Inferior parietal cortex (tissue), 1 donor: ENCODE measurements around the gene TSC22D3.

Experiments
- DNase-seq: peaks from one replicate; pipeline ENCODE4 v3.0.0-alpha.2; 2016; ENCODE audit errors: extremely low spot score

Gene TSC22D3

DNA sequence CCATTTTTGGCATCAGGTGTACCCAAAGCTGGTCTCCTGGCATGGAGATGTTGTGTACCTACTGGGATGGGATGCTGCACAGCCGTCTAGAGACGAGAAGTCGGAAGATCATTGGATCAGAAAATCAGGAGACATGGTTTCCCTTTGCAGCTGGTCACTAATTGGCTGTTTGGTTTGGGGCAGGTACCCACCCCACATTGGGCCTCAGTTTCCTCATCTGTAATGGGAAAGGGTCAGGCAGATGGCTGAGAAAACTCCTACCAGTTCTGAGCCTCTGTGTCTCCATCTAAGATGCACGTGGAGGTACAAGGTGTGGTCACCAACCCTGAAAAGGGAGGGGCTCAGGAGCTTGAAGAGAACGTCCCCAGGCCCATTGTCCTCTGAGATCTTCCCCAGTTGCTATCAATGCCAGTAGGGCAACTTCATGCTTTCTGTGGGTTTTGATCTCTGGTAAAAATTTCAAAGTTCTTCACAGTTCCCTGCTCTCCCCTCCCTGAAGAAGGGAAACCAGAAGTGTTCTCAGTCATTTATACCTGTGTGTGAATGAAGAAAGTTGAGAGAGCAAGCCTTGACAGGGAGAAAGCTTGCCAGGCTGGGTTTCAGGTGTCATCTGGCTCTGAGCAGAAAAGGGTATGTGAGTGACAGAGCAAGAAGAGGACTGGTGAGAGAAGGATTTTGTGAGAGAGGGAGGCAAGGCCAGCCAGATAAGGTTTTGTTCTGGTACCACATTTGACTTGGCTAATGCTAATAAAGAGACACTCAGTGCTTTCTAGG is 15.1 kb downstream of the TSC22D3 start:
- no peak for DNase-seq

DNA sequence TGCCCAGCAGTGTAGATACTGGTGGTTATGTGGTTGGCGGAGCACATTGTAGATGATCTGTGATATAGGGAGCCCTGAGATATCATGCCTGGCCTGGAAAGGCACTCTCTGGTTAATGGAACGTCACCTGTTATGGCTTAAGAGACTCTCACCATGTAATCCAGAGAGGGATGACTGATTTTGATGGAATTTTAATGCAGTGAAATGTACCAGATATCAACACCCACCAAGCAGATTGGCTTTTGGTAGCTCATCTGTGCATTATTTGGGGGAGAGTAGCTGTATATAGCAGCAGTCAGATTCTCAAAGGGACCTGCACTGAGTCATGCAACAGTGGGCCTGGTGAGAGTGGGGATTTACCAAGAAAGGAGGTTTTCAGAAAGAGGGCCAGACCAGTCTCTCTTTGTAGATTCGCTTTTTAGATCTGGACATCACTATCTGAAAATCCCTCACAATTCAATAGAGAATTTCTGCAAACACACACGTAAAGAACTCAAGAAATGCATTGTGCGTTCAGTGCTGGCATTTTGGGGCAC is 17.3 kb downstream of the TSC22D3 start:
- no peak for DNase-seq

DNA sequence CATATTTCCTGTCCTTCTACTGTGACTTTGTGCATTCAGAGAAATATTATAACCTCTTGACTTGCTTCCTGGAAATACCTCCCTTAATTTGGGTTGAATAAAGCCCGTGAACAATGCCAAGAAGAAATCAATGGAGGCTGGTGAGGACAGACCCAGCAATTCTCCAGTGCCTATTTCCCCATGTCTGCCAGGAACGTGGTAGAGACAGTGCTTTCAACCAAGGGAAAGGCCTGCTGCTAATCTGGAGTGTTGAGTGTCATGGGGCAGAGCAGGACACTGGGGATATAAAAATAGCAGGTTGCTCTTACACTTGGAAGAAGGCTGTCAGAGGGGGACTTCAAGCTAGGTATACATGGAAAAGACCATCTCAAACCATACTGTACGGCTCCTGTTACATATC is 19.9 kb downstream of the TSC22D3 start:
- no peak for DNase-seq

DNA sequence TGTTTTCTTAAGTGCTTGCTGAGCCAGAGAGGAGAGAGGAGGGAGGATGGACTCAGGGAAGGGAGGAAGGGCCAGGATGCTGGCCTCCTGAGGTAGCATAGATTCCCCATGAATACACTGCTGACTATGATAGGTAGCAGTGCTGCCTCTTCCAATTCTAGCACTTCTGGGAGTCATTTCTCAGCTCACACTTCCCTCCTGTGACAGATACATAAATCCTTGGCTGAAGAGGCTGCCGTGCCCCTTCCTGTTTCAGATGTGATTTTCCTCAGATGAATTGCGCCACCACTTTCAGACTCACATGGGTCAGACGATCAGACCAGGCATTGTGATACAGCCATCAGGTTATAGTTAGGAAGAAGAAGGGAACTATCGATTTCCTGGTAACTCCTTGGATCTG is 22.4 kb downstream of the TSC22D3 start:
- no peak for DNase-seq

DNA sequence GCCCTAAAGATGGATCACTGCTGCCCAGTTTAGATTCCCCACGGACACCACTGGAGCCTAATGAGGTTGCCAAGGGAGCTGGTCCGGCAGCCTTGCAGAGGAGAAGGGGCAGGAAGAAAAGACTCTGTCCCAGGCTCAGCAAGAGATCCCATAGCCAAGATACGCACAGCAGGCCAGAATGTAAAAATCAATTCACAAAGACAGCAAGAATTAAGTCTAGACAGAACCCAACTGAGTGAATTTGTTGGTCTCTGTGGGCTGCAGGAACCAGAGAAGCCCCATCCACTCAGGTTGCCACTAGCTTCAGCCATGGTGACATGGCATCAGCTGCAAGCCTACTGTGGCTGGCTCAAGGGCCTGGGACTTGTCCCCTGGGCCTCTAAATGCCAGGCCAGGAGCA is 22.9 kb downstream of the TSC22D3 start:
- DNase-seq: no peak

DNA sequence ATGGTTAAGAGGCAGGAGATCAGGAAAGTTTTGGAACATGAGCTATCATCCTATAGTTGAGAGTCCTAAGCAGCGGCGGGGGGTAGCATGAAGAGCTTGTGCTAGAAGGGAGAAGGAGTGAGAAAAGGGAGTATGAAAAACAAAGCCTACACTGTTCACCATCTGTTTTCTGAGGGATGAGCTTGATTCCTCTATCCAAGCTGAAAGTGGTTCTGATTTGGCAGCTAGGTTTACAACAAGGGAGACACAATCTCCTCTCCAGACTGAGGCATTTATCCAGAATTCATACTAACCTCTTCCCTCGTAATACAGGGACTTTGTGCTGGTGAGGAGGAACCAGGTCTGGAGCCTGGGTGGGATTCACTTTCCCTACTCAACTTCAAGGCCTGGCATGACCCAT is 23.5 kb downstream of the TSC22D3 start:
- DNase-seq: no peak

DNA sequence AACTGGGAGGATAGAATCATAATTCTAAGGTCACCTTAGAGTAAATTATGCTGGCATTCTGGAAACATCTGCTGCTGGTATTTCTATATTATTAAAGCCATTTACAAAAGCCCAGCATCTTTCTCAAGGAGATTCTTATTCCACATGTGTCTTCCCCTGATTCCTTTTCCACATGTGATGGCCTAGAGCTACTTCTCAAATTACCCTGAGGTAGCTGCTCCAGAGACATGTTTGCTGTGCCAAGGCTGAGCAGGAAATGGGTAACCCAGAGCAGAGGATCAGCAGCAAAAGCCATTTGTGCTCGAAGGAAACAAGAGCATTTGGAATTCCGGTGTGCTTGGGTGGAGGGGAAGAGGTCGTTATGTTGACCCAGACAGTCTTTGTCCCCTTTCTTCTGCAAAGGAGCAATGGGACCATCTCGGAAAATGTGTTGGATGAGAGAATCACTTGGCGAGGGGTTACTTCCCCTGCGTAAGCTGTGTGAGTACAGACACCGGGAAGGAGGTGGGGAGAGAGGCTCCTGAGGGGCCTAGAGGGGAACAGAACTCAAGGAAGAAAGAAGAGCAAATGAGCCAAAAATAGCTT is 24.6 kb downstream of the TSC22D3 start:
- DNase-seq: no peak

DNA sequence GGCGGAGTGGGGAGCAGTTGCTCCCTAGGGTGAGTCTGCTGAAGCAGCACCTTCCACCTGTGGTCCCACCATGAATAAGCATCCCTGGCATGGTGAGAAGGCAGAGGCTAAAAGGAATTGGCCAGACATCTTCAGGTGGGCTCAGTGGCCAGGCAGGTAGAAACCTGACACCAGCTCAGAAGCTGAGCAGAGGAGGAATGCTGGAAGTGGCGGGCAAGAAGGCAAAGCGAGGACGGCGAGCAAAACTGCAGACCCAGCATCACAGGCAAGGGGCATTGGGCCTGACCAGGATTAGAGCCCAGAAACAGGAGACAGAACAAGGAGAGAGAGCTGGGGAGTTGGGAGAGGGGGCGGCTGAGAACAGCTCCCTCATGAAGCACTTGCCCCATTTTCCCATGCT is 25.3 kb downstream of the TSC22D3 start:
- no peak for DNase-seq

DNA sequence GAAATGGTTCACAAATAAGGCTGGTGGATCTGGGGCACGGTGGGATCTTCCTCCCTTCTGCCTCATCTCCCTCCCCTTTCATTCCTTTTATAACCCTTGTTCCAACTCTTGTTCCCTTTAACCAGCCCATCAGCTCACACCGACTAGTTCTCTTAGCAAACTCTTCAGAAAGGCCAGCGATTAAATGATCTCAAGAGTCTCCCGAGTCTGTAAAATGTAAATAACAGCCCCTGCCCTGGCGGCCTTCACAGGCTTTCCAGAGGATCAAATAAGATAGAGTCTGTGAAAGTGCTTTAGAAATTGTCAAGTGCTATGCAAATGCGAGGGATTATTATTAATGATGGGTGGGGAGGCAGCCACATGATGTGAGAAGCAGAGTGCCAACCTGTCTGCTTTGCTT is 27.1 kb downstream of the TSC22D3 start:
- DNase-seq: no peak

DNA sequence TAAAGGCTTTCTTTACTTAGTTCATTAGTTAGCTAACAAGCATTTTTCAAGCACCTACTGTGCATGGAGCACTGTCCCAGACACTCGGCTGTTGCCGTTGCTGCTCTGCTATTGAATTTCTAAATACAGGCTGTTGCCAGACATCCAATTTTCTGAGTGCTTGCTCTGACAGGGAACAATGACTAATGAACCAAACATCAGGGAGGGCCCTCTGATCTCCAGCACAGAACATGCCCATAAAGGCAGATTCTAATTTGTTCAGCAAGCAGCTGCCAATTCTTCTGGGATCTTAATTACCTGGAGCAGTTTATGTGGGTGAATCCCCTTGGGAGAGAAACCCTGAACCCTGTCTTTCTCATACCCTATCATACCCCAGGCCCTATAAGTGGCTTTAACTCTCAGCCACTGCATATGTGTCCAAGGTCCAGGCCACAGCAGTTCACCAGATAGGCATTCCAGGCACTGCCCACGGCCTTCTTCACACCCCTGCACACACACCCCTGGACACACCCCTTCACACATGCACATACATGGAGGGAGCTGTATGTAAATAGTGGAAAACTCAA is 27.9 kb downstream of the TSC22D3 start:
- peak; percentile 25 for DNase-seq

DNA sequence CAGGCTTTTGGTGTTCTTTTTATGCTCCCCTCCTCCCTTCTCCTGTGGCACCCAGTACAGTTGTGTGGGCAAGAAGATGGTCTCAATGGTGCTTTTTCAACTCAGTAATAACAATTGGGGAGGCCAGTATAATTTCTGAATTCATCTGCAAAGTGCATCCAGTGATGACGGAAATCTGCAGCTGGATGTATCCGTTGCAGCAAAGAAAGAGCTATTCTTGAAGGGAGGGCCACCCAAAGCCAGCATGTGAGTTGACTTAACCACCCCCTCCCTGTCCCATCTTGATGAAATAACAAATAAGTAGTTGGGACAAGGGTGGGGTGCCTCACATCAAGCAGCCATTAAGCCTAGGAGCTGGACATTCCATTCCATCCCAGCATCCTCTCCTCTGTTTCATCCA is 30.7 kb downstream of the TSC22D3 start:
- no peak for DNase-seq

DNA sequence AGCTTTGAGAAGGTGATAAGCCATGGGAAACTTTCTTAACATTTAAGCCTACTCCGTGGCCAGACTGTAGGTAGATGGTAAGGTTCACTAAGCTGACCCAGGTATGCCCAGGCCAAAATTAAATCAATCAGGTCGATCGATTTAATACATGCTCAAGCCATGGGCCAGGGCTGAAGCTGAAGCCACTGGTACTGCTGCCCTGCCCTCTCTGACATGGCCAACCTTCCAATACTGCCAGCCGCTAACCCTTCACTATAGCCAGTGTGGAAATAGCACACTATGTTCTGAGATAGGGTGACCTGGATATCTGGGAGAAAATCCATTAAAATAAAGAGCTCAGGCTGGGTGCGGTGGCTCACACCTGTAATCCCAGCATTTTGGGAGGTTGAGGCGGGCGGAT is 31.6 kb downstream of the TSC22D3 start:
- DNase-seq: no peak

DNA sequence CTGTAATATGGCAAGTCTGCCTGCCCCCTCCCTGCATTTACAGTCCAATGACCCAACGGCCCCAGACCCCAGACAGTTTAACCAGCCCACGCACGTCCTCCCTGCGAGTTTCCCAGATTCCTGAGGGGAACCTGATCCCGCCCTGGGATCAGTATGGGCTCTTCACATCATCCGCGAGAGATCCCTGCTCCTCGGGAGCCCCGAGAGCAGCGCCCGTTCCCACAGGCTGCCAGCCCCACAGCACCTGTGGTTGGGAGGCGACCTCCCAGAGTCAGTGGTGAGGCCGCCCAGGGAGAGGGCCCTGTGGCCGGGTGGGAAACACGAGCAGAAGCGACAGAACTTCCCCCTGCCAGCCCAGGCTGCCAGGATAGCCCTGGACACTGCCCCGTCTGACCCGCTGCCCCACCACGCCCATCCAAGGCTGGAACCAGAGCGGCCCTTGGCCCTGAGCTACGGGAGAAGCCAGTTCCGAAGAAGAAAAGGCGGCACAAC is 32.8 kb downstream of the TSC22D3 start:
- no peak for DNase-seq

DNA sequence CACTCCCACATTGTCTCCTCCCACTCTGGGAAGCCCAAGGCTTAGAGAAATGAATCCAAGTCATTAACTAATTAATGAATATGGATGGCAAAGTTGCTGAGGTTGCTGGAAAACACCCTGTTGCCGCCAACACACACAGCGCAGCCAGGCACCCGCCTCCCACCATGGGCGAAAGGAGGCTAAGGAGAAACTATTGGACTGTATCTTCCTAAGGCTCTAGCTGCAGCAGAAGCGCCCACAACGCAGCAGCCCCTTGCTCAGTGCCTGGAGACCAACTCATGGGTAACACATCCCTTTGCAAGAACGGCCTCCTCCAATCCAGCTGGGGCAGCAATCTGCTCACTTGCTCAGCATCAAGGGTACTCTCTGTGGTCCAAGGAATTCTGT is 34.2 kb downstream of the TSC22D3 start:
- DNase-seq: peak; percentile 47

DNA sequence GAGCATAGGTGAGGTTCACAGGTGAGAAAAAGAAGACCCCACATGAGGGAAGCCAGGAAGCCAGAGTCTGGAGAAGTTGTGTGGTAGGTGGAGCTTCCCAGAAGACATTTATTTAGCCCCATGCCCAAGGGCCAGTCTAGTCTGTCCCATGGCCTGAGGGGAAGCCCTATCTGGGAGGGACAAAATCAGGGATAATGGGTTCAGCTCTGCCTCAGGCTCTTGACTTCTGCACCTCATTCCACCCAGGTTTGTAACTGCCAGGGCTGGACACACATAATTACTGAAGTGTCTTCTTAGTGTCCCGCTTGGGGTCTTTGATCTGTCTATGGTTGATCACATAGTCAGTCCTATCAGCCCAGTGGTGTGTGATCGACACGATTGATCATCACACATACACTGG is 36.0 kb downstream of the TSC22D3 start:
- no peak for DNase-seq

DNA sequence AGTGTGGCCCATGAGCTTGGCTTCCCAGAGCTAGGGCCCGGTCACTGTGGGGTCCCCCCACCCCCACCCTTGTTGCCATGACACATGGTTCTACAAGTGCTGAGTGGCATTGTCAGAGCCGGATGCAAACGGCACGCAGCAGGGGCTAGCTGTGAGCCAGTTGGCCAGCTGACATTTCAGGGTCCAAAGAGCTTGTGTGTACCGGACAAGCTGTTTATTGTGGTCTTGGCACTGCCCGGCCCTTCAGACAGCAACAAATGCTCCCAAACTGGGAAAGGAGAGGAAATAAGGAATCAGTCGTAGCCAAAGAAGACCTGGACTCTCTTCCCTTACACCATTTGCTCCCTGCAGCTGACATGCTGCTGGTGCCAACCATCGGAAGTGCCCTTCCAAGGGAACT is 36.8 kb downstream of the TSC22D3 start:
- peak; percentile 45 for DNase-seq

DNA sequence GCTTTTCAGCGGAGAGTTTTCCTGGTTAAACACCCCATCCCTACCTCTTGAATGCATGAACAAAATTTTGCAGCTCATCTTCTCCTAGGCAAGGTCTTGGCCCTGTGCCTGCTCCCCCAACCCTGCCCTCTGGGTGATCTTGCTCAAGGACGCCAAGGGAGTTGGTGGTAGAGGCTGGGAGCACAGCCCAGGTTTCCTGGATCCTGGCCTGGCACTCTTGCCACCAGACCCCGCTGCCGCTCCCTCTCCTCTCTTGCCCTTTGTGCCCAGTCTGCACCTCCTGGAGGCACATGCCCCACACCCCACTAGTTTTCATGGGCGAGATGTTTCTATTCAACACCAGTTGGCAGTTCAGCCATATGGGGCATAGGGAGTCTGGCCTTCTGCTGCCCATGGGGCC is 37.3 kb downstream of the TSC22D3 start:
- no peak for DNase-seq

DNA sequence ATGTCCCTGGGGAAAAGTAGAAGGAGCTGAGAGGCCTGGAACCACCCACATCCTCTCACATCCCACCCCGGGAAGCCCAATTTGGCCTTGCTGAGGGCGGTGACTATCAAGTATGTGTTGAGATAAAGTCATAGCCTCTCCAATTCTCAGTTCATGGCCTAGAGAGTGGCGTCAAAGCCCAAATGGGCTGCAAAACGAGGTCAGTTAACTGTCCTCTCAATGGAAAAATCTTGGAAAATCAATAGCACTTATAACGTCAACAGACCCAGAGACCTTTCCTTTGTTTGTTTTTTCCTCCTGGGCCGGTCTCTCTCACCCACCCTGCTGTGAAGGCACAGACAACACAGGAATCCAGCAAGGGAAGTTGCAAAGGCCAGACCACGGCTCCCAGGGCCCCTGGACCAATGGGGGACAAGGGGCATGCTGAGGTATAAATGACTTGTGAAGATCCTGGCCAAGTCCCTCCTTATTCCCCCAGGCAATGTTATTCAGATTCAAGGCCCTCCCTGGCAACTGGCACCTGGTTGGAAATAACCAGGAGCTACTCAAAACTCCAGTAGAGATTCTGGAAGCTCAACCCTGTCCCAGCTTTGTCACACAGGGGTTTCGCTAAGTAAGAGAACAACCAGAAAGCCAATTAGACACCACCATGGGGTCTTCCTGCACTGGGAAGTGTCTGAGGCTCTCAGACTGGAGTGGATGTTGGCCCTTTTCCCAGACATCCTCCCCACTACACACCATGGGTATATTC is 38.6 kb downstream of the TSC22D3 start:
- no peak for DNase-seq

DNA sequence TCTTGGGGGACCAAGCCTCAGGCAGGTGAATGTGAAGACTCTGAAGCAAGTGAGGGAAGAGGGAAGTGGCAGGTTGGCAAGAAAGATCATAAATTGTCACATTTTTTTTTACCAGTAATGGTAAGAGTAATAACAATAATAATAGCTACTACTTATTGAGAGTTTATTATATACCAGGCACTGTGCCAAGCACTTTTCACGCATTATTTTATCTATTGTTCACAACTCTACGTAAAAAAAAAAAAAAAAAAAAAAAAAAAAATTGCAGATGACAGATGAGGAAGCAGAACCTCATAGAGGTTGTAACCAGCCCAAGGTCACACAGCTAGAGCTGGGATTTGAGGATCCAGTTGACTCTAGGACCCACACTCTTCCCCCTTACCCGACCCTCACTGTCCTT is 40.9 kb downstream of the TSC22D3 start:
- no peak for DNase-seq

DNA sequence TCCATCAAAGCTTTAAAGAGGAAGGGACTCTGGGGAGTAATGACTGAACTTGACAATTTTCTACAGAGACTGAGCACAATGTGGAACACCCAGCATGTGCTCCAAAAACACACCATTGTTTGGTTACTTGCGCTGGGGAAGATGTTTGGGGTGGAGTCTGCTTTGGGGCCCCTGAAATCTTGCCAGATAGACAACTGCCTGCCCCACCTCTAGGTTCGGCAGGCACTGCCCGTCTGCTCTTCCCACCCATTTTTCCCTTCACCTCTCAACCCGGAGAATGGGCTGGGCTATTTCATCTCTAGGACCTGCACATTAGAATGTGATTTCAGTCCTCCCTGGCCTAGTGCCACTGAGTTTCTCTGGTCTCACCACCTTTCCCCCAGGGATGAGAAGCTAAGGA is 41.9 kb downstream of the TSC22D3 start:
- DNase-seq: no peak

DNA sequence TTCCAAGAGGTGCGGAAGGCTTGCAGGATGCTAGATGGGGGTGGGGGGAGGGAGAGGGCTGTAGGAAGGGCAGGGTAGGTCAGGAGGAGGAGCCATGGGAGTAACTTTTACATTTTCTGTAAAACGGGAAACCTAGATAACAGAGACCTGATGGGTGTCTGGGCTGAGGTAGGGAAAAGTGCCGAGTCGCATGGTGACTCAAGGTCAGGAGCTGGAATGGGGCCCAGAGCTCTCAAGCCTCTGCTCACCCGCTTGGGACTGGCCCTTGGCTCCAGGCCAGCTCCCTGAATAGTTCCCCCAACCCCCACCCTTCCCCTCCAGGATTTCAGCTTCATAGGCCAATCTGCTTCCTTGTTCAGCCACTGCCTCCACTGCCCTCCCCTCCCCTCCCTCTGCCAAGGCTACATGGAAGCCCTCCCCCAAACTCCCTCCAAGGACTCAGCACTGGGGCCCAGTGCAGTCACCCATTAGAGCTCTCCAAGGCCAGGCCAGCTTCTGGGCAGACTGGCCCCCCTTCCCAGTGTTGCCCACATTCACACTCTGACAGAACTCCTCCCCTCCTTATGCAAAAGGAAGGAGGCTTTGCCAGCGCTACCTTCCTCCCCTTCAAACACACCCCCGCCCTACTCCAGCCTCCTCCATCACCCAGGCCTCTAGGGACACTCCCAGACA is 43.6 kb downstream of the TSC22D3 start:
- DNase-seq: peak; percentile 39
